ENCODE results near the gene PRR7.

- TF ChIP-seq EZH2phosphoT487 (IDR thresholded peaks at IDR 0.05; ENCODE audit: insufficient read depth, low read depth) (no peak), EZH2 (IDR thresholded peaks at IDR 0.05; ENCODE audit: insufficient read depth, poor library complexity, severe bottlenecking) (no peak)
These were observed 36.0 kb upstream of the PRR7 start for GRCh38 chr5:177410575-177410974.
